A673 (cell line): ENCODE data around the gene KRTAP10-10. TPM values are rescaled to one million over a fixed set of nuclear protein-coding genes. Genes with fewer than 3 reads are reported as not detected.

Experiments used
- BruUV-seq: library from RNA; stranded (reverse); fragments of 400-500 nt; replicated peaks from 2 replicates; lab custom pipeline; 2021; lab: Mats Ljungman, UMichigan
- CTCF ChIA-PET: fragments of 300-600 bp; sonication (Branson Sonifier 250); formaldehyde crosslinking; loops from one replicate; lab custom pipeline; 2022; ENCODE audit warnings: antibody characterized with exemption; lab: Charles Lee
- POLR2A ChIA-PET: fragments of 300-600 bp; sonication (Branson Sonifier 250); formaldehyde crosslinking; loops from one replicate; lab custom pipeline; 2022; ENCODE audit warnings: antibody characterized with exemption; ENCODE audit not compliant: low non-redundant PET; lab: Charles Lee
- DNase-seq: peaks from one replicate; pipeline ENCODE4 v3.0.0-alpha.2; 2015; ENCODE audit warnings: low spot score
- H3K27ac ChIP-seq: fragments of 200-600 bp; sonication (generic); 2 replicates; pipeline ENCODE4 v1.5.1; 2016; ENCODE audit warnings: mixed run types, low read depth, mild to moderate bottlenecking, mixed read lengths, antibody characterized with exemption, low read length; ENCODE audit not compliant: poor library complexity, severe bottlenecking
- H3K27me3 ChIP-seq: fragments of 200-600 bp; sonication (generic); replicated peaks from 2 replicates; pipeline ENCODE4 v1.6.1; 2017; ENCODE audit warnings: mixed run types, low read depth, mild to moderate bottlenecking, mixed read lengths, antibody characterized with exemption, low read length; ENCODE audit not compliant: insufficient read depth, poor library complexity
- H3K36me3 ChIP-seq: fragments of 200-600 bp; sonication (generic); 2 replicates; pipeline ENCODE4 v1.6.1; 2016; ENCODE audit warnings: mixed run types, mild to moderate bottlenecking, mixed read lengths, antibody characterized with exemption, low read length; ENCODE audit not compliant: insufficient read depth, poor library complexity, severe bottlenecking
- H3K4me1 ChIP-seq: fragments of 200-600 bp; sonication (generic); 2 replicates; pipeline ENCODE4 v1.6.1; 2017; ENCODE audit warnings: mixed run types, mild to moderate bottlenecking, mixed read lengths, antibody characterized with exemption, low read length; ENCODE audit not compliant: insufficient read depth, poor library complexity, severe bottlenecking
- H3K4me3 ChIP-seq: fragments of 200-600 bp; sonication (generic); 2 replicates; pipeline ENCODE4 v1.5.1; 2016; ENCODE audit warnings: low read depth, mixed run types, mild to moderate bottlenecking, mixed read lengths, low read length; ENCODE audit not compliant: poor library complexity, severe bottlenecking
- H3K9me3 ChIP-seq: fragments of 200-600 bp; sonication (generic); 2 replicates; pipeline ENCODE4 v1.6.1; 2016; ENCODE audit warnings: mixed run types, low read depth, mild to moderate bottlenecking, mixed read lengths, antibody characterized with exemption, low read length; ENCODE audit not compliant: poor library complexity, severe bottlenecking
- CTCF ChIP-seq: fragments of 300-800, 200-600 bp; sonication (generic); conservative IDR thresholded peaks from 2 replicates; pipeline ENCODE4 v1.5.1; 2017; ENCODE audit warnings: low read depth, mild to moderate bottlenecking, antibody characterized with exemption, low read length, moderate library complexity, mixed read lengths
- EZH2 ChIP-seq: fragments of 200-600 bp; sonication (generic); IDR thresholded peaks from 2 replicates; pipeline ENCODE4 v1.6.1; 2017; ENCODE audit warnings: borderline replicate concordance, low read depth, mild to moderate bottlenecking, mixed read lengths, antibody characterized with exemption, low read length; ENCODE audit not compliant: poor library complexity, severe bottlenecking
- intact Hi-C: fragments of 100-400 bp; cut with micrococcal nuclease; formaldehyde crosslinking; loops from one replicate; pipeline ENCODE4 v1.10.0; 2022; ENCODE audit not compliant: unreplicated experiment
- total RNA-seq: library from RNA; stranded (reverse); gene quantifications from 2 replicates; pipeline ENCODE4 v1.2.3, GENCODE V29; 2021

KRTAP10-10 gene
- total RNA-seq, 1 experiment from 2014 or later, result not detected

- POLR2A ChIA-PET, result no interaction called here
- no peaks in the 10 kb centered on the region for H3K4me1 ChIP-seq
- no peaks in the 10 kb centered on the region for H3K36me3 ChIP-seq
- no peak overlapping the region for H3K4me3 ChIP-seq
- H3K27me3 ChIP-seq, result no peaks in the 10 kb centered on the region
- no peak overlapping the region for H3K27ac ChIP-seq
- no TSS peak for BruUV-seq
- no peak for DNase-seq
- peaks cover 26% of the 10 kb centered on the region for H3K9me3 ChIP-seq
- intact Hi-C loops, result no loop called here
- TF ChIP-seq EZH2 (no peak), CTCF (no peak)
- CTCF ChIA-PET, result no interaction called here
These were observed 8.3 kb upstream of the KRTAP10-10 start for GRCh38 chr21:44628707-44629391.

- H3K36me3 ChIP-seq, result no peaks in the 10 kb centered on the region
- POLR2A ChIA-PET, result no interaction called here
These were observed 6.7 kb upstream of the KRTAP10-10 start for GRCh38 chr21:44630440-44630839.

GRCh38 chr21:44632067-44632466 lies 5.1 kb upstream of the KRTAP10-10 start:
- Histone ChIP-seq H3K9me3 (peaks cover 16% of the 10 kb centered on the region), H3K27me3 (no peaks in the 10 kb centered on the region), H3K4me1 (no peaks in the 10 kb centered on the region), H3K36me3 (no peaks in the 10 kb centered on the region), H3K4me3 (no peak overlapping the region), H3K27ac (no peak overlapping the region)
- no TSS peak for BruUV-seq
- CTCF ChIA-PET, result no interaction called here
- intact Hi-C loops, result no loop called here
- TF ChIP-seq CTCF, result no peak
- no peak for TF ChIP-seq EZH2
- no peak for DNase-seq
- POLR2A ChIA-PET, result no interaction called here

More at GRCh38 chr21:44630440-44630839, 6.7 kb upstream of the KRTAP10-10 start:
- no peak for DNase-seq
- intact Hi-C loops, result no loop called here
- H3K27ac ChIP-seq, result no peak overlapping the region
- no peaks in the 10 kb centered on the region for H3K27me3 ChIP-seq
- TF ChIP-seq EZH2, result no peak
- no peak for TF ChIP-seq CTCF
- CTCF ChIA-PET, result no interaction called here
- no peak overlapping the region for H3K4me3 ChIP-seq
- no peaks in the 10 kb centered on the region for H3K4me1 ChIP-seq
- H3K9me3 ChIP-seq, result peaks cover 16% of the 10 kb centered on the region
- BruUV-seq, result no TSS peak
